Sigmoid colon (tissue), 7 donors: ENCODE data around the gene RHOT1. TPM values are rescaled to one million over a fixed set of nuclear protein-coding genes. Genes with fewer than 3 reads are reported as not detected.
"Not testable (repeated sequence)": the region's sequence is repeated elsewhere in the genome, so short reads cannot be mapped to it uniquely, and the experiment has no call there.

Source experiments
- DNase-seq: peaks from one replicate; pipeline ENCODE4 v3.0.0-alpha.2; 2019
- H3K27ac ChIP-seq, 4 donors: fragments of 200-600 bp; sonication (generic); one replicate each; pipeline ENCODE4 v1.5.1; 2016 to 2019; ENCODE audit warnings: mild to moderate bottlenecking in 1 of 4
- H3K27me3 ChIP-seq, 3 donors: fragments of 200-600 bp; sonication (generic); one replicate each; pipeline ENCODE4 v1.5.1; 2019; ENCODE audit warnings: mild to moderate bottlenecking in 1 of 3
- H3K36me3 ChIP-seq, 4 donors: fragments of 200-600 bp; sonication (generic); one replicate each; pipeline ENCODE4 v1.5.1; 2016 to 2019
- H3K4me1 ChIP-seq, 4 donors: fragments of 200-600 bp; sonication (generic); one replicate each; pipeline ENCODE4 v1.5.1; 2017 to 2019
- H3K4me3 ChIP-seq, 4 donors: fragments of 200-600 bp; sonication (generic); one replicate each; pipeline ENCODE4 v1.5.1; 2017 to 2019; ENCODE audit warnings: mild to moderate bottlenecking in 2 of 4, moderate library complexity in 1 of 4
- H3K9me3 ChIP-seq, 4 donors: fragments of 200-600 bp in 3 of 4; sonication (generic) in 3 of 4; one replicate each; pipeline versions ENCODE4 v1.5.1 to v1.6.1; 2013 to 2019
- CTCF ChIP-seq, 4 experiments: fragments of 450-650 bp in 3 of 4; fragments of 200-600 bp in 1 of 4; IDR thresholded peaks; one replicate each; pipeline ENCODE4 v1.5.1; 2016 to 2019; ENCODE audit warnings: antibody characterized with exemption in 4 of 4, mild to moderate bottlenecking in 3 of 4, moderate library complexity in 2 of 4
- EP300 ChIP-seq, 4 donors: sonication (generic); formaldehyde crosslinking; IDR thresholded peaks; one replicate each; pipeline ENCODE4 v1.6.1; 2017; ENCODE audit warnings: antibody characterized with exemption in 4 of 4
- POLR2A ChIP-seq, 2 donors: fragments of 450-650 bp; IDR thresholded peaks; one replicate each; pipeline ENCODE4 v1.6.1; 2016; ENCODE audit warnings: antibody characterized with exemption in 2 of 2, mild to moderate bottlenecking in 2 of 2, moderate library complexity in 2 of 2
- POLR2AphosphoS5 ChIP-seq, 4 donors: sonication (generic); formaldehyde crosslinking; IDR thresholded peaks; one replicate each; pipeline ENCODE4 v1.6.1; 2017; ENCODE audit warnings: antibody characterized with exemption in 4 of 4
- WGBS, 2 donors: extraction: QIAGEN DNeasy Blood & Tissue Kit; methylation state at CpG; one replicate each; pipeline ENCODE4 v1.1.7; 2013; 5-methylcytosine and 5-hydroxymethylcytosine counted together
- intact Hi-C: fragments of 100-400 bp; cut with DNase I; formaldehyde crosslinking; loops from one replicate; pipeline ENCODE4 v1.15.1; 2023
- polyA plus RNA-seq, 3 donors: library from polyadenylated mRNA; stranded (reverse); fragments of 200-250 nt; gene quantifications; one replicate each; pipeline ENCODE4 v1.2.3, GENCODE V29; 2013
- total RNA-seq, 4 donors: library from RNA; depleted of rRNA; stranded (reverse); fragments of >200 nt; gene quantifications; one replicate each; pipeline ENCODE4 v1.1.0, GENCODE V29; 2016
- donor health status: healthy with polysubstance abuse.
- donor health status: Bipolar disorder and iron deficiency.
- donor health status: healthy.

The RHOT1 gene
- total and polyA plus RNA-seq, 7 donors = 17.0 to 71.5 (median 48.9) TPM

GRCh38 chr17:32117399-32117798 lies 24.9 kb upstream of the RHOT1 start:
- H3K27me3 ChIP-seq = no peaks in the 10 kb centered on the region
- H3K27ac ChIP-seq = no peak overlapping the region
- no peaks in the 10 kb centered on the region for H3K4me1 ChIP-seq
- 11 to 57% methylated on average over 8 of the region's 8 CpGs for WGBS, 2 donors
- H3K36me3 ChIP-seq = no peaks in the 10 kb centered on the region
- TF ChIP-seq POLR2AphosphoS5 (IDR thresholded peaks at IDR 0.05) (no peak), POLR2A (IDR thresholded peaks at IDR 0.05) (no peak), EP300 (IDR thresholded peaks at IDR 0.05) (no peak), CTCF (IDR thresholded peaks at IDR 0.05) (no peak)
- no peak for DNase-seq
- H3K9me3 ChIP-seq = no peaks in the 10 kb centered on the region
- H3K4me3 ChIP-seq = no peak overlapping the region
- intact Hi-C loops = no loop called here

- not testable (repeated sequence) for H3K27ac ChIP-seq
Observed at GRCh38 chr17:32118088-32118487, 24.2 kb upstream of the RHOT1 start.

GRCh38 chr17:32118835-32119234 lies 23.5 kb upstream of the RHOT1 start:
- no peak for TF ChIP-seq CTCF (IDR thresholded peaks at IDR 0.05)
- TF ChIP-seq POLR2A (IDR thresholded peaks at IDR 0.05) = no peak
- no peak for TF ChIP-seq EP300 (IDR thresholded peaks at IDR 0.05)
- TF ChIP-seq POLR2AphosphoS5 (IDR thresholded peaks at IDR 0.05) = no peak
- no peak for DNase-seq
- Histone ChIP-seq H3K4me3 (no peak overlapping the region), H3K4me1 (no peaks in the 10 kb centered on the region), H3K27ac (no peak overlapping the region), H3K36me3 (no peaks in the 10 kb centered on the region), H3K9me3 (no peaks in the 10 kb centered on the region), H3K27me3 (no peaks in the 10 kb centered on the region)
- intact Hi-C loops = no loop called here
- 81 to 91% methylated on average over 4 of the region's 4 CpGs for WGBS, 2 donors

More at GRCh38 chr17:32118088-32118487, 24.2 kb upstream of the RHOT1 start:
- DNase-seq, H3K27me3 ChIP-seq, intact Hi-C loops, H3K4me1 ChIP-seq, H3K4me3 ChIP-seq, H3K36me3 ChIP-seq, H3K9me3 ChIP-seq: not testable (repeated sequence)
- 90 to 93% methylated on average over 3 of the region's 3 CpGs for WGBS, 2 donors

GRCh38 chr17:32120141-32120540 lies 22.2 kb upstream of the RHOT1 start:
- WGBS, 2 donors = 78 to 80% methylated on average over 4 of the region's 4 CpGs

GRCh38 chr17:32120716-32121115 lies 21.6 kb upstream of the RHOT1 start:
- intact Hi-C loops = no loop called here
- TF ChIP-seq POLR2A (IDR thresholded peaks at IDR 0.05) (no peak), CTCF (IDR thresholded peaks at IDR 0.05) (no peak), EP300 (IDR thresholded peaks at IDR 0.05) (no peak), POLR2AphosphoS5 (IDR thresholded peaks at IDR 0.05) (no peak)

More at GRCh38 chr17:32120141-32120540, 22.2 kb upstream of the RHOT1 start:
- Histone ChIP-seq H3K27me3 (no peaks in the 10 kb centered on the region), H3K9me3 (no peaks in the 10 kb centered on the region), H3K36me3 (no peaks in the 10 kb centered on the region), H3K4me1 (no peaks in the 10 kb centered on the region), H3K4me3 (no peak overlapping the region), H3K27ac (no peak overlapping the region)
- no peak for DNase-seq
- intact Hi-C loops = no loop called here
- TF ChIP-seq POLR2AphosphoS5 (IDR thresholded peaks at IDR 0.05) (no peak), CTCF (IDR thresholded peaks at IDR 0.05) (no peak), EP300 (IDR thresholded peaks at IDR 0.05) (no peak), POLR2A (IDR thresholded peaks at IDR 0.05) (no peak)

More at GRCh38 chr17:32120716-32121115, 21.6 kb upstream of the RHOT1 start:
- DNase-seq = no peak
- Histone ChIP-seq H3K27ac (no peak overlapping the region), H3K4me3 (no peak overlapping the region), H3K36me3 (no peaks in the 10 kb centered on the region), H3K27me3 (no peaks in the 10 kb centered on the region), H3K9me3 (no peaks in the 10 kb centered on the region), H3K4me1 (no peaks in the 10 kb centered on the region)
- WGBS, 2 donors = 94% methylated on average over 3 of the region's 3 CpGs
